Activated CD8-positive, alpha-beta memory T cell treated with anti-CD3 and anti-CD28 coated beads, Interleukin-2, amount 10 ng/mL, durations not matched to agents 7 days and 5 days (primary cell): ENCODE data around the gene EHMT1. TPM values are rescaled to one million over a fixed set of nuclear protein-coding genes. Genes with fewer than 3 reads are reported as not detected.

Experiments used
- ATAC-seq: fragments of 150-1000 bp; cut with Tn5 transposase; one replicate; pipeline ENCODE4 v1.10.0; 2021; ENCODE audit warnings: moderate library complexity
- CTCF ChIA-PET: fragments of 350-600 bp; sonication (Branson Sonifier 250); formaldehyde crosslinking; loops from one replicate; lab custom pipeline; 2021; ENCODE audit warnings: antibody characterized with exemption; lab: Charles Lee
- DNase-seq: peaks from one replicate; pipeline ENCODE4 v3.0.0-alpha.2; 2020
- H3K27ac Mint-ChIP-seq: one replicate; pipeline ENCODE4 v1.8.0; 2021; ENCODE audit warnings: mild to moderate bottlenecking, mixed read lengths
- H3K27me3 Mint-ChIP-seq: one replicate; pipeline ENCODE4 v1.8.0; 2021; ENCODE audit warnings: mixed read lengths
- H3K36me3 Mint-ChIP-seq: one replicate; pipeline ENCODE4 v1.8.0; 2021; ENCODE audit warnings: mild to moderate bottlenecking, mixed read lengths
- H3K4me1 Mint-ChIP-seq: one replicate; pipeline ENCODE4 v1.8.0; 2021; ENCODE audit warnings: mixed read lengths
- H3K4me3 Mint-ChIP-seq: one replicate; pipeline ENCODE4 v1.8.0; 2021; ENCODE audit warnings: mild to moderate bottlenecking, moderate library complexity, mixed read lengths
- H3K9me3 Mint-ChIP-seq: one replicate; pipeline ENCODE4 v1.8.0; 2022; ENCODE audit warnings: low read depth, mixed read lengths
- total RNA-seq, 2 experiments: library from RNA; stranded (reverse); gene quantifications; one replicate each; pipeline ENCODE4 v1.2.3, GENCODE V29; 2021

EHMT1 gene
- total RNA-seq, 2 experiments from 2014 or later, result 99.9 to 130 TPM

GRCh38 chr9:137761032-137761431 is 142.2 kb downstream of the EHMT1 start:
- CTCF ChIA-PET, result interaction anchor here (1.3 kb wide), 1 partner anchor 88 kb away, joined by 3 read pairs; no protein-coding TSS in a partner anchor
- Mint-ChIP-seq H3K27me3 (no peaks in the 10 kb centered on the region), H3K27ac (no peak overlapping the region), H3K4me3 (no peak overlapping the region), H3K36me3 (peaks cover 65% of the 10 kb centered on the region), H3K4me1 (peaks cover 48% of the 10 kb centered on the region), H3K9me3 (no peaks in the 10 kb centered on the region)
- no peak for ATAC-seq
- no peak for DNase-seq

- CTCF ChIA-PET, result no interaction called here
- DNase-seq (no peak), ATAC-seq (no peak)
- peaks cover 62% of the 10 kb centered on the region for H3K36me3 Mint-ChIP-seq
- H3K4me1 Mint-ChIP-seq, result peaks cover 42% of the 10 kb centered on the region
- H3K4me3 Mint-ChIP-seq, result no peak overlapping the region
- no peak overlapping the region for H3K27ac Mint-ChIP-seq
- no peaks in the 10 kb centered on the region for H3K27me3 Mint-ChIP-seq
- H3K9me3 Mint-ChIP-seq, result no peaks in the 10 kb centered on the region
Observed at GRCh38 chr9:137761793-137762192, 143.0 kb downstream of the EHMT1 start.

GRCh38 chr9:137762414-137763061 is 143.7 kb downstream of the EHMT1 start:
- no peak for DNase-seq
- CTCF ChIA-PET, result no interaction called here
- H3K36me3 Mint-ChIP-seq, result peaks cover 66% of the 10 kb centered on the region
- peaks cover 34% of the 10 kb centered on the region for H3K4me1 Mint-ChIP-seq
- no peaks in the 10 kb centered on the region for H3K9me3 Mint-ChIP-seq
- no peak for ATAC-seq
- H3K27ac Mint-ChIP-seq, result peak overlapping the region; percentile 19
- no peaks in the 10 kb centered on the region for H3K27me3 Mint-ChIP-seq
- H3K4me3 Mint-ChIP-seq, result no peak overlapping the region

- H3K36me3 Mint-ChIP-seq, result peaks cover 62% of the 10 kb centered on the region
- ATAC-seq (no peak), DNase-seq (no peak)
- no peaks in the 10 kb centered on the region for H3K9me3 Mint-ChIP-seq
- peaks cover 25% of the 10 kb centered on the region for H3K4me1 Mint-ChIP-seq
- H3K27me3 Mint-ChIP-seq, result no peaks in the 10 kb centered on the region
- CTCF ChIA-PET, result no interaction called here
- no peak overlapping the region for H3K4me3 Mint-ChIP-seq
- H3K27ac Mint-ChIP-seq, result no peak overlapping the region
Observed at GRCh38 chr9:137763271-137763955, 144.6 kb downstream of the EHMT1 start.

GRCh38 chr9:137764171-137764671 is 145.4 kb downstream of the EHMT1 start:
- H3K36me3 Mint-ChIP-seq, result peaks cover 58% of the 10 kb centered on the region
- peaks cover 21% of the 10 kb centered on the region for H3K4me1 Mint-ChIP-seq
- DNase-seq, result no peak
- CTCF ChIA-PET, result no interaction called here
- H3K9me3 Mint-ChIP-seq, result no peaks in the 10 kb centered on the region
- ATAC-seq, result no peak
- H3K4me3 Mint-ChIP-seq, result no peak overlapping the region
- H3K27me3 Mint-ChIP-seq, result no peaks in the 10 kb centered on the region
- H3K27ac Mint-ChIP-seq, result no peak overlapping the region

- H3K9me3 Mint-ChIP-seq, result no peaks in the 10 kb centered on the region
- peaks cover 14% of the 10 kb centered on the region for H3K4me1 Mint-ChIP-seq
- ATAC-seq (no peak), DNase-seq (no peak)
- no peaks in the 10 kb centered on the region for H3K27me3 Mint-ChIP-seq
- no peak overlapping the region for H3K27ac Mint-ChIP-seq
- H3K4me3 Mint-ChIP-seq, result no peak overlapping the region
- H3K36me3 Mint-ChIP-seq, result peaks cover 56% of the 10 kb centered on the region
- CTCF ChIA-PET, result no interaction called here
Observed at GRCh38 chr9:137764981-137765380, 146.2 kb downstream of the EHMT1 start.

GRCh38 chr9:137765536-137765935 is 146.7 kb downstream of the EHMT1 start:
- DNase-seq, result no peak
- ATAC-seq, result no peak
- no peak overlapping the region for H3K4me3 Mint-ChIP-seq
- peaks cover 9% of the 10 kb centered on the region for H3K4me1 Mint-ChIP-seq
- H3K36me3 Mint-ChIP-seq, result peaks cover 56% of the 10 kb centered on the region
- H3K27ac Mint-ChIP-seq, result no peak overlapping the region
- CTCF ChIA-PET, result interaction anchor here (0.8 kb wide), 1 partner anchor 12 kb away, joined by 3 read pairs; no protein-coding TSS in a partner anchor
- H3K27me3 Mint-ChIP-seq, result no peaks in the 10 kb centered on the region
- peaks cover 4% of the 10 kb centered on the region for H3K9me3 Mint-ChIP-seq

GRCh38 chr9:137771580-137771979 is 152.8 kb downstream of the EHMT1 start:
- CTCF ChIA-PET, result interaction anchor here (1.1 kb wide), 1 partner anchor 227 kb away, joined by 3 read pairs; no protein-coding TSS in a partner anchor
- H3K36me3 Mint-ChIP-seq, result peaks cover 31% of the 10 kb centered on the region
- peaks cover 4% of the 10 kb centered on the region for H3K9me3 Mint-ChIP-seq
- no peak overlapping the region for H3K27ac Mint-ChIP-seq
- ATAC-seq (no peak), DNase-seq (no peak)
- H3K27me3 Mint-ChIP-seq, result no peaks in the 10 kb centered on the region
- H3K4me1 Mint-ChIP-seq, result no peaks in the 10 kb centered on the region
- no peak overlapping the region for H3K4me3 Mint-ChIP-seq

GRCh38 chr9:137772281-137772873 is 153.6 kb downstream of the EHMT1 start:
- DNase-seq, result no peak
- CTCF ChIA-PET, result interaction anchor here (0.6 kb wide), 1 partner anchor 22 kb away, joined by 3 read pairs; no protein-coding TSS in a partner anchor
- no peak for ATAC-seq
- Mint-ChIP-seq H3K27me3 (no peaks in the 10 kb centered on the region), H3K4me3 (no peak overlapping the region), H3K4me1 (no peaks in the 10 kb centered on the region), H3K9me3 (peaks cover 4% of the 10 kb centered on the region), H3K27ac (no peak overlapping the region), H3K36me3 (peaks cover 28% of the 10 kb centered on the region)

GRCh38 chr9:137774775-137775386 is 156.1 kb downstream of the EHMT1 start:
- H3K27me3 Mint-ChIP-seq, result no peaks in the 10 kb centered on the region
- H3K9me3 Mint-ChIP-seq, result peaks cover 4% of the 10 kb centered on the region
- ATAC-seq (no peak), DNase-seq (no peak)
- H3K27ac Mint-ChIP-seq, result no peak overlapping the region
- H3K36me3 Mint-ChIP-seq, result peaks cover 18% of the 10 kb centered on the region
- no peaks in the 10 kb centered on the region for H3K4me1 Mint-ChIP-seq
- H3K4me3 Mint-ChIP-seq, result no peak overlapping the region
- CTCF ChIA-PET, result no interaction called here

- Mint-ChIP-seq H3K4me1 (no peaks in the 10 kb centered on the region), H3K27ac (no peak overlapping the region), H3K9me3 (no peaks in the 10 kb centered on the region), H3K4me3 (no peak overlapping the region), H3K36me3 (peaks cover 5% of the 10 kb centered on the region), H3K27me3 (no peaks in the 10 kb centered on the region)
- no peak for DNase-seq
- no peak for ATAC-seq
- CTCF ChIA-PET, result no interaction called here
Observed at GRCh38 chr9:137776306-137776995, 157.6 kb downstream of the EHMT1 start.

- H3K4me1 Mint-ChIP-seq, result no peaks in the 10 kb centered on the region
- H3K36me3 Mint-ChIP-seq, result peaks cover 12% of the 10 kb centered on the region
- no peaks in the 10 kb centered on the region for H3K27me3 Mint-ChIP-seq
- CTCF ChIA-PET, result interaction anchor here (1.0 kb wide), 1 partner anchor 12 kb away, joined by 3 read pairs; no protein-coding TSS in a partner anchor
- DNase-seq, result no peak
- no peaks in the 10 kb centered on the region for H3K9me3 Mint-ChIP-seq
- H3K27ac Mint-ChIP-seq, result no peak overlapping the region
- ATAC-seq, result no peak
- H3K4me3 Mint-ChIP-seq, result no peak overlapping the region
Observed at GRCh38 chr9:137777761-137778160, 159.0 kb downstream of the EHMT1 start.

- H3K27ac Mint-ChIP-seq, result no peak overlapping the region
- DNase-seq (no peak), ATAC-seq (no peak)
Observed at GRCh38 chr9:137778336-137778735, 159.5 kb downstream of the EHMT1 start.

More at GRCh38 chr9:137778336-137778735, 159.5 kb downstream of the EHMT1 start:
- Mint-ChIP-seq H3K9me3 (no peaks in the 10 kb centered on the region), H3K4me3 (no peak overlapping the region), H3K36me3 (peaks cover 16% of the 10 kb centered on the region), H3K27me3 (no peaks in the 10 kb centered on the region), H3K4me1 (no peaks in the 10 kb centered on the region)
- CTCF ChIA-PET, result no interaction called here
